HG03039 (cell line): ENCODE results near the gene CCDC24.

ENCODE experiments used
- ATAC-seq: cut with Tn5 transposase; IDR thresholded peaks from one replicate; pipeline ENCODE4 v1.9.1; 2021; ENCODE audit warnings: mild to moderate bottlenecking, moderate library complexity; ENCODE audit not compliant: unreplicated experiment

CCDC24 gene

GRCh38 chr1:43979528-43980254 lies 11.7 kb upstream of the CCDC24 start:
- no peak for ATAC-seq

GRCh38 chr1:43980255-43981134 lies 10.9 kb upstream of the CCDC24 start:
- ATAC-seq, result no peak

- ATAC-seq, result no peak
These were observed 10.3 kb upstream of the CCDC24 start for GRCh38 chr1:43981135-43981491.

- no peak for ATAC-seq
These were observed 9.8 kb upstream of the CCDC24 start for GRCh38 chr1:43981636-43982035.

GRCh38 chr1:43982241-43982640 lies 9.2 kb upstream of the CCDC24 start:
- no peak for ATAC-seq

GRCh38 chr1:43982808-43983207 lies 8.6 kb upstream of the CCDC24 start:
- no peak for ATAC-seq

- no peak for ATAC-seq
These were observed 8.0 kb upstream of the CCDC24 start for GRCh38 chr1:43983253-43983899.

- no peak for ATAC-seq
These were observed 6.5 kb upstream of the CCDC24 start for GRCh38 chr1:43984855-43985254.

- no peak for ATAC-seq
These were observed 5.3 kb upstream of the CCDC24 start for GRCh38 chr1:43985984-43986595.

- ATAC-seq, result no peak
These were observed 4.7 kb upstream of the CCDC24 start for GRCh38 chr1:43986712-43987111.

- ATAC-seq, result no peak
These were observed 4.1 kb upstream of the CCDC24 start for GRCh38 chr1:43987159-43987902.

GRCh38 chr1:43990271-43991199 lies 864 bp upstream of the CCDC24 start:
- no peak for ATAC-seq

- ATAC-seq, result no peak
These were observed 261 bp upstream of the CCDC24 start for GRCh38 chr1:43991200-43991475.

GRCh38 chr1:43992232-43992995 lies 1.0 kb downstream of the CCDC24 start:
- ATAC-seq, result no peak

GRCh38 chr1:43993206-43993914 lies 2.0 kb downstream of the CCDC24 start:
- ATAC-seq, result no peak

GRCh38 chr1:43994071-43994470 lies 2.7 kb downstream of the CCDC24 start:
- ATAC-seq, result no peak

GRCh38 chr1:43994794-43995790 lies 3.7 kb downstream of the CCDC24 start:
- no peak for ATAC-seq
